HG03064 (cell line): ENCODE data around the gene CPS1.

Experiments
- ATAC-seq: cut with Tn5 transposase; IDR thresholded peaks from one replicate; pipeline ENCODE4 v1.9.1; 2021; ENCODE audit warnings: low read depth; ENCODE audit not compliant: unreplicated experiment

CPS1 gene

DNA sequence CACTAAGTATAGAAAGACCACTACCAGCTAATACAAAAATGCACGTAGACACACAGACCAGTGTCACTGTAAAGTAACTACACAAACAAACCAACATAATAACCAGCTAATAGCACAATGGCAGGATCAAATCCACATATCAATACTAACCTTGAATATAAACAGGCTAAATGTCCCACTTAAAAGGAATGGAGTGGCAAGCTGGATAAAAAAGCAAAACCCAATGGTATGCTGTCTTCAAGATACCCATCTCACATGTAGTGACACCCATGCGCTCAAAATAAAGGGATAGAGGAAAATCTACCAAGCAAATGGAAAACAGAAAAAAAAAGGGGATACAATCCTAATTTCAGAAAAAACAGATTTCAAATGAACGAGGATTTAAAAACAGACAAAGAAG lies 41.8 kb downstream of the CPS1 start:
- no peak for ATAC-seq

DNA sequence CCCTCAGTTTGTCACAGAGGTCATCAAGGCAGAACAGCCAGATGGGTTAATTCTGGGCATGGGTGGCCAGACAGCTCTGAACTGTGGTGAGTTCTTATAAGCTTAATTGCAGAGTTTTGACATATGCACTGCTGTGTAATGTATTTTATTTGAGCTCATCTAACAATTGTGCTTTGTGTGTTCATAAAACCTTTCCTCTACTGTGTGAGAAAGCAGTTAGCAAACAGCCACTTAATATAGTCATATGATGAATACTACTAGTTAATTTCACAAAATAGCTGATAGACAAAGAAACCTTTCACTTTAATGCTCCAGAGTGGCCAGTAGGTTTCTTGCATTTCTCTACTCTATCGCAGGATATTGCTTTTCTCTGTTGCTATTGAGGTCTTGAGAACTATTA lies 43.1 kb downstream of the CPS1 start:
- no peak for ATAC-seq

DNA sequence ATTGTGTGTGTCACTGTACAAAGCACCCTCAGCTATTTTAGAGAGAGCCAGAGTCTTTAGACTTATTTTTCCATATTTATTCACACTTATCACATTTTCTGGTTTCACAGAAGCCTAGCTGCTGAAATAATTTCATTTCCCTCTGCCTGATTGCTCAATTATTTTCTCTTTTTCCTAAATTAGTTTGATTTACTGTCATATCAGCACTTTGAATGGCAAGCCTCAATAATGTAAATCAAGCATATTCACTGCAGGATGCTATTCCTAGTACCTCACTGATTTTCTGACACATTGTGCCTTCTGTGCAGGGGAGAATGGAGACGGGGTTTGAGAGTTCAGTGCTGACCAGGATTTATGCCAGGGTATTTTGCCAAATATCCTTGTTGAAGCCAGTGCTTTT lies 48.3 kb downstream of the CPS1 start:
- no peak for ATAC-seq

- ATAC-seq, result no peak
Measured at GRCh38 chr2:210606001-210606400, 49.6 kb downstream of the CPS1 start.

- ATAC-seq, result no peak
Measured at GRCh38 chr2:210611466-210611865, 55.1 kb downstream of the CPS1 start.

GRCh38 chr2:210616074-210616473 lies 59.7 kb downstream of the CPS1 start:
- no peak for ATAC-seq

DNA sequence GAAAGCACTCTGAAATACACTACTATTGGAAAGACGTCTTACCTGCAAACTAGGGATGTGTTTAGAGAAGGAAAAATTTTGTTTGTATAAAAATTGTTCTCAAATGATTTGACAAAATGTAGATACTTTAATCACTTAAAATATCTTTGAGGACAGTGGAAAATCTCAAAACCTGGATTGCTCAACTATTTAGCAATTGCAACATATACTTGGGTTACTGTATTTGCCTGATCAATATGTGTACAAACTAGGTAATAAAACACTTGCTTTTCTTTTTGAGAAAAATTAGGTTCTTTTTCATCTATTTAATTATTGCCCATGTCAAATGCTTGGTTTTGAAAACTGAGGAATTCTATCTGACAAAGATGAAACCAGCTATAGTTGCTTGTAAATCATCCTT lies 60.9 kb downstream of the CPS1 start:
- no peak for ATAC-seq

- peak; percentile 72 for ATAC-seq
Measured at GRCh38 chr2:210617732-210618330, 61.4 kb downstream of the CPS1 start.

- no peak for ATAC-seq
Measured at GRCh38 chr2:210620456-210620855, 64.1 kb downstream of the CPS1 start.

DNA sequence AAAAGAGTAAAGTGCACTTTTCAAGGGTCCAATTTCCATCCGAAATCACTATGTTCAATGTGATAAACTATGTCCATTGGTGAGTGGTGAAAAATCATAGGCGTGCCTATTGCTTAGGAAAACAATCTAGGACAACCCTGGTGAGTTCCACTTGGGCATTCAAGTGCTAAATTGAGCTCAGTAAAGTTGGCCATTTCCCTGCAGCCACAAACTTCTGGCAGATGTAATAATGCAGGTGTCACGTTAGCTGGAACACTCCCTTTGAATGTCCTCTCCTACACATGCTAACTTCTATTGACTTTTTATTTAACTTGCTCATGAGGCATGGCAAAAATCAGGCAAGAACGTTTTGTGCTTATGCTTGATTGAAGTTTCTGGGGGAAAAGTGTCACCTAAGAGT lies 67.1 kb downstream of the CPS1 start:
- ATAC-seq, result no peak

DNA sequence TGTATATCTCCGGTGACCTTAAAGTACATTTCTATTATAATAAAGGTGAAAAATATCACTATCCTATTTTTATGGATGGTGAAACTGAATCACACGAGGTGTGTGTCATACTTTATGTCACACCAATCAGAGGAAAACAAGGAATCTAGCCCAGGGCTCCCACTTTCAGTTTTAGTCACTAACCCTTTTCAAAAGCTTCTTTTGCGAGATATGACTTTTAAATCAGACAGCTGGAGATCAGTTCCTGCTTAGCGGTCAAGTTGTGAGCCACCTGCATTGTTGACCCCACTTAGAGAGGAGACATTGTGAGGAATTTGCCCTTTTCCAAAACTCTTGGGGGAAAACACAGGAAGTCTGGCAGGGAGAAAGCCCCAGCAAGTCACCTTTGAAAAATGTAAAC lies 70.5 kb downstream of the CPS1 start:
- ATAC-seq, result no peak

GRCh38 chr2:210630873-210631560 lies 74.6 kb downstream of the CPS1 start:
- no peak for ATAC-seq

GRCh38 chr2:210633699-210634098 lies 77.3 kb downstream of the CPS1 start:
- no peak for ATAC-seq

DNA sequence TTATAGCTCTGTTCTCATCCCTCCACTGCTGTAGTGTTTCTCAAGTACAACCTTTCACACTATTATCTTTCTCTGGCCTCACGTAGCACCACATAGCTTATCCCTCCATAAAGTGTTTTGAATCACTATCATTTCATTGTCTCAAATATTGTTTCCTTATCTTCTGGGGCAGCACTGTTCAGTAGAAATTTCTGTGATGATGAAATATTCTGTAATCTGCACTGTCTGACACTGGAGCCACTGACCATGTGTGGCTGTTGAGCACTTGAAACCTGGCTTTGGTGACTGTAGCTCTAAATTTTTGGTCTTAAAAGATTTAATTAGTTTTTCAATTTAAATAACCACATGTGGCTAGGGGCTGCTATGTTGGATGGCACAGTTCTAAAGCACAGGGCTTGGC lies 78.9 kb downstream of the CPS1 start:
- no peak for ATAC-seq

DNA sequence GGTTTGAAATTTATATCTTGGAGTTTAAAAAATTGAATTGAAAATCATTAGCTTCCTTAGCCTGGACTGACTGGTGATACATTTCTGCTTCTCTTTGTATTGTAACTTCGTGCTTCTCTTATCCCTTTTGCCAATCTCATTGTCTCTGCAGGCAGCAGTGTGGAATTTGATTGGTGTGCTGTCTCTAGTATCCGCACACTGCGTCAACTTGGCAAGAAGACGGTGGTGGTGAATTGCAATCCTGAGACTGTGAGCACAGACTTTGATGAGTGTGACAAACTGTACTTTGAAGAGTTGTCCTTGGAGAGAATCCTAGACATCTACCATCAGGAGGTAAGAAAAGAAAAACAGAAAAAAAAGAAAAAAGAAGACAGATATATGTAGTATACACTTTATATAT lies 85.9 kb downstream of the CPS1 start:
- ATAC-seq, result no peak

DNA sequence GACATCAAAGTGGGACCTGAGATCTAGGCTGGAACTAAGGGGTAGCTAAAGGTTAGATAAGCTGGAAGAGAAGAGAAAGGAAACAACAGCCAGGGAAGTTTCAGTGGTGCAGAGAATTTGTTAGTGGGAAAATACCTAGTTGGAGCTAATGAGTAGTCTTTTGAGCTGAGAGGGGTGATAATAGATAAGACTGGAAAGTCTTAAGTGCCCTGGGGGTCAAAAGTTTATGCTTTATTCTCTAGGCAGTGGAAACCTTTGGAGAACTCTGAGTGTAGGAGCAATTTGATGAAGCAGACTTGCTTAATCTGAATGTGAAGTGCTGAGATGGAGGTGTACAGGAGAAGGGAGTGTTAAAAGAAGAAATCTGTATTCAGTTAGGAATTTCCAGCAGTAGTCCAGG lies 90.8 kb downstream of the CPS1 start:
- no peak for ATAC-seq

DNA sequence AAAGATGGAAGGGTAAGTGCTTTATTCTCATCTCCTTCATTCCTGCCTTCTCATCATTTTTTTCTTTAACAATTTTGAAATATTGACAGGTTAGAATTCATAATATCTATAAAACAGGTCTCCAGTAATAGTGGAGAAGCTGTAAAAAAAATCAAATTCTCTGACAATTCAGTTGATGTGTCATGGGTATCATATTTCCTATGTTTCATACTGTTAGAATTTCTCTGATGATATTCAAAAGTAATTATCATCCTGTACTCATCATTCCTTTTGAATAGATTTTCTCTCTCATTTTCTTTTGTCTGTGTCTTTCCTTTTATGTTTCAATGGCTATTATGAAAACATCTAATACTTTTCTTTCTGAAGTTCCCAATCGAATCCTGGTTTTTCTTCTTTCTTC lies 97.7 kb downstream of the CPS1 start:
- no peak for ATAC-seq

GRCh38 chr2:210655229-210655975 lies 99.0 kb downstream of the CPS1 start:
- no peak for ATAC-seq

DNA sequence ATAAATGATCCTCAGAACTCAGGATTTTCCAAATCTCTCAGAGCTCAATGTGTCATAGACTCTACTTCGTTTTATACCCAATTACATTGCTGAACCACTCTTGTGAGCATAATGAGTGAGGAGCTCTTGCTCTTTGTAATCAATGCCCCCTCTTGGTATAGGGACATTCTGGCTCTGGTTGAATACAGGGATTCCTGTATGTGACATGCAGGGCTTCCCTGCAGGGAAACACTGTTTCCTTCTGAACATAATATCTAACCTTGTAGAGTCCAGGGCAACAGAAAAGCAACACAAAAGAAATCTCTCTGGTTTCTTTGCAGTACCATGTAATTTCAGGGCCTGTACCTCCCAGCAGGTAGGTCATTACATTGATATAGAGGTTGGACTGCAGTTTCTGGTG lies 101.5 kb downstream of the CPS1 start:
- no peak for ATAC-seq

DNA sequence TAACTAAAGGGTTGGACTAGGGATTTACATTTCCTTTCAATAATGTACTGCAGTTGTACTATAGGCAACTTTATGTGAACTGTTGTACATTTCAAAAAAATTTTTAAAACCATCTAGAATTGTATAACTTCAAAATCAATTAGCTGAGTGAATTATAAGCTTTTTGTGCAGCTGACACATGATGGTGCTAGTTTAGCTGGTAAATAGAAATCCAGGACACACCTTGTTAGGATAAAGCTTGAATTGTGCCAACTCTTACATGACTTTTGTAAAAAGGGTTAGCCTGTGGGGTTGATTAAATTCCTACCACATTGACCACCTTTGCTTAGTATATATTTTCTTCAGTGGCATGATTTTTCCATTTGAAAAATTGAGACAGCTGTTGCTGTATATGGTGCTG lies 104.4 kb downstream of the CPS1 start:
- no peak for ATAC-seq

GRCh38 chr2:210662560-210662959 lies 106.2 kb downstream of the CPS1 start:
- no peak for ATAC-seq

GRCh38 chr2:210663631-210664089 lies 107.3 kb downstream of the CPS1 start:
- ATAC-seq, result no peak
